HG03108 (cell line): ENCODE data around the gene SLC27A5.

Experiments
- ATAC-seq: cut with Tn5 transposase; IDR thresholded peaks from one replicate; pipeline ENCODE4 v1.9.1; 2021; ENCODE audit warnings: moderate library complexity; ENCODE audit not compliant: unreplicated experiment

The SLC27A5 gene, protein sequence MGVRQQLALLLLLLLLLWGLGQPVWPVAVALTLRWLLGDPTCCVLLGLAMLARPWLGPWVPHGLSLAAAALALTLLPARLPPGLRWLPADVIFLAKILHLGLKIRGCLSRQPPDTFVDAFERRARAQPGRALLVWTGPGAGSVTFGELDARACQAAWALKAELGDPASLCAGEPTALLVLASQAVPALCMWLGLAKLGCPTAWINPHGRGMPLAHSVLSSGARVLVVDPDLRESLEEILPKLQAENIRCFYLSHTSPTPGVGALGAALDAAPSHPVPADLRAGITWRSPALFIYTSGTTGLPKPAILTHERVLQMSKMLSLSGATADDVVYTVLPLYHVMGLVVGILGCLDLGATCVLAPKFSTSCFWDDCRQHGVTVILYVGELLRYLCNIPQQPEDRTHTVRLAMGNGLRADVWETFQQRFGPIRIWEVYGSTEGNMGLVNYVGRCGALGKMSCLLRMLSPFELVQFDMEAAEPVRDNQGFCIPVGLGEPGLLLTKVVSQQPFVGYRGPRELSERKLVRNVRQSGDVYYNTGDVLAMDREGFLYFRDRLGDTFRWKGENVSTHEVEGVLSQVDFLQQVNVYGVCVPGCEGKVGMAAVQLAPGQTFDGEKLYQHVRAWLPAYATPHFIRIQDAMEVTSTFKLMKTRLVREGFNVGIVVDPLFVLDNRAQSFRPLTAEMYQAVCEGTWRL

DNA sequence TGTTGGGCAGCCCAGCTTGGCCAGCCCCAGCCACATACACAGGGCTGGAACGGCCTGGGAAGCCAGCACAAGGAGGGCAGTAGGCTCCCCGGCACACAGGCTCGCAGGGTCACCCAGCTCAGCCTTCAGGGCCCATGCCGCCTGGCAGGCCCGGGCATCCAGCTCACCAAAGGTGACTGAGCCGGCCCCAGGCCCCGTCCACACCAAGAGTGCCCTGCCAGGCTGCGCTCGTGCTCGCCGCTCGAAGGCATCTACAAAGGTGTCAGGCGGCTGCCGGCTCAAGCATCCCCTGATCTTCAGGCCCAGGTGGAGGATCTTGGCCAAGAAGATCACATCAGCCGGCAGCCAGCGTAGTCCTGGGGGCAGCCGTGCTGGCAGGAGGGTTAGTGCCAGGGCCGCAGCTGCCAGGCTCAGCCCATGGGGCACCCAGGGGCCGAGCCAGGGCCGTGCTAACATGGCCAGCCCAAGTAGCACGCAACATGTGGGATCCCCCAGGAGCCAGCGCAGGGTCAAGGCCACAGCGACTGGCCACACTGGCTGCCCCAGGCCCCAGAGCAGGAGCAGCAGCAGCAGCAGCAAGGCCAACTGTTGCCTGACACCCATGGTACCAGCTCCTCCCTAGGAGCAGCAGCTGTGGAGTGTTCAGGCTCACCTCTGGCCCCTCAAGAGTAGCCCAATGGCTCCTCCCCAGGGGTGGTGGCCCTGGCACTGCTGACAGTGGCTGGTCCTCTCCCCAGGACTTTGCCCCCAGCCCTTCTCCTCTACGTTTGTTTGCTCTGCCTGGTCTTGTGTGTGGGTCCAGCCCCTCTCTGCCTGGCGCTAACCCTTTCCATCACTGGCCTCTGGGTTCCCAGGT, at the start of gene SLC27A5:
SLC27A5 (minus strand) TSS at position 640 of the 856 bp plus-strand sequence; CDS start at position 603, 37 bp downstream.
- no peak for ATAC-seq

DNA sequence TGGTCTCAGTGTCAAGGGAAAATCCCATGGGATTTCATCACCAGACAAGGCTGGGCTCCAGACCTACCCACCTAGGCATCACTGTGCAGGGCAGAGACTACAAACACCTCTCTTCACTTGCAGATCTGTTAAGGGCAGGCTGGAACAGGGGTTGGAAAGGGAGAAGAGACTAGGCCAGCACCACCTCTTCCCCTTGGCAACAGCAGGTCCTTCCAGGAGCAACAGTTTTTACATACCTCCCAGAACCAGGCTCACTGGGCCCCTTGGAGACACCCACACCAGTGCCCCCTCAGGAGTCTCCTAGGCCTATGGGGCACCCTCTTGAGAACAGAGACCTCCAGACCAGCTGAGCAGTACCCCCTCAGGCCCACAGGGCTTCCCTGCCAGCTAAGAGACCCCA, 49.1 kb upstream of the SLC27A5 start:
- ATAC-seq: no peak

DNA sequence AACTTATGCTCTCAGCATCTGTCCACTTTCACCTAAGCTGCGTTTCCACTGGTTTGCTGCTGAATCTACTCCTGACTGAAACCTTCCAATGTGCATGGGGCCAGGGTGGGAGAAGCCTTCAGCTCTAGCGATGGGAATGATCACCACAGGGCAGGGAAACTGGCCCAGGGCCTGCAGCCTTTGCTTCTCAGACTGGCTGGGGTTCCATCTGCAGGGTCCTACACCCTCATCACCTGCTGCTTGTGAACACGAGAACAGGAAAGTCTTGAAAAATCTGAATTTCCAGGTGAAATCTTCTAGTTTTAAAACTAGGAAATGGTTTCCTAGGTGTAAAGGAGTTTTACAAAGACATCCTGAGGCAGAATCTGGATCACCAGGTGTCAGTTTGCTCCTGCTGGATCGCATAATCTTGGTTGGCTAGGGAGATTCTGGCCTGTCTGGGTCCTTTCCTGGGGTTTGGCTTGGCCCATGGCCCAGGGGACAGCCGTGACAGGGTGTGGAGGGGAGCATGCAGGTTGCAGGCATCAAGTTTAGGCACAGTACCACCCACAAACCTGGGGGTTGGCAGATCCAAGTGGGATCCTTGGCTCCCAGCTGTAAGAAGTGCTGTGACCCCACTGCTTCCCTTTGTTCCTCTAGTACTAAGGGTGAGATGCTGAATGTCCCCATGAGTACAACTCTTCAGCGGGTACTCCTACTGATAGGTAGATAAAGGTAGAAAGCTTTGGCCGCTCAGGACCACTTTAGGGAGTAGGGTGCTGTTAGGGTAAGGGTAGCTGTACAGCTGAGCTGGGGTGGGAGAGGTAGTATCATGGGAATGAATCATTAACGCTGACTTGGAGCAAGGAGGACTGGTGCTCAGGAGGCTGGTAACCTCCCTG, 48.5 kb upstream of the SLC27A5 start:
- ATAC-seq: no peak

DNA sequence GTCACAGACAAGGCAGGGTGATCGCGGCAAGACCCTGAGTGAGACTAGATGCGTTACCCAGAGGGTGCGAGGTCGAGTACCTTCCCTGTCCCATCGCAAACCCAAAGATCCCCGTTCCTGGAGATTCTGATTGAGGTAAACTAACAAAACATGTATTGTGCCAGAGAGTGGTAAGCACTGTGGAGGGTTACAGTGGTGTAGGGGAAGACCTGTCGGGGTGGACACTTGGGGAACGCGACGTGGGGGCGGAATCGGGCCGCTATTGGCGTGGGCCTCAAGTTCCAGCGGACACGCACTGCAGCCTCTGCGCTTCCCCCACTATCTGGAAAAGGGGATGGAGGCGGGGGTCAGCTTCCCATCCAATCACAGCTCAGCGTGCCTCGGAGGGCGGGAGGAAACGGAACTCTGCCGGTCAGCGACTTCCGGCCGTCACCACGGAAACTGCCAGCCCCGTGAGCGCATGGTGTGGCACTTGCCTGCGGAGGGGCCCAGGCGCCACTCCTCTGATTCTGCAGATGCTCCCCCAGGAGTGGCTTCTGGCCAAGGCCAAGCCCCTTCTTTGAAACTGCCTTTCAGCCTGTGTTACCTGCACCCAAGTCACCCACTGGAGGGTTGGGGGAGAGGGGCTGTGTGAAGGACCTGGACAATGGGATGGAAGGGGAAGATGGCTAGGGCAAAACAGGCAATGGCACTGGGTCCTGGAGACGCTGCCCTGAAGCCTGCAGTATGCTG, 47.6 kb upstream of the SLC27A5 start:
- ATAC-seq: peak; percentile 26

DNA sequence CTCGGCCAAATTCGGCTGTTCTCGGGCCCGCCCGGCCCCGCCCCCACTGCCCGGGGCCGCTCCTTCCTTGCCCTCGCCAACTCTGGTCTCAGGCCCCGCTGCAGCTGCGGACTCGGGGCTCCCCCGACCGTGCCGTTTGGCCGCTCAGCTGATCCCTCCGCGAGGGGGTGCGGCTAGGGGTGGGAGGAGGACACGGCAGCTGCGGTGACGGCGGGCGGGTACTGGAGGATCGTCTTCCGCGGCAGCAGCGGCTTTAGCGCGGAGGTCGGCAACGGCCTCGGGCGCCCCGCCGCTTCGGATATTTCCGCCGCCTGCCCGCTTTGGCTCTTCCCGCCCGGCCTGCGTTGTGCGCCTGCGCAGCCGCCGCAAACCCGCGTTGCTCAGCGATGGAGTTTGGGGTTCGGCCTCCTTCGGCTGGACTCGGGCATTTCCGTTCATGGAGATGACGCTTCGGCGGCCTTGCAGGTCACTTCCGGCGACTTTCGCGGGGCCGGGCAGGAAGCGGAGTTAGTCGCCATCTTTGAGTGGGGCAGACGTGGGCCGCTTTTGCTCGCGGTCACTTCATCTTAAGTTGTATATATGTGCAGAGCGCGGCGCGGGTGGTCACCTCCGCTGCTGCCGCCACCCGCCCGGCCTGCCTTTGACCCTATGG, 47.0 kb upstream of the SLC27A5 start:
- peak; percentile 43 for ATAC-seq

DNA sequence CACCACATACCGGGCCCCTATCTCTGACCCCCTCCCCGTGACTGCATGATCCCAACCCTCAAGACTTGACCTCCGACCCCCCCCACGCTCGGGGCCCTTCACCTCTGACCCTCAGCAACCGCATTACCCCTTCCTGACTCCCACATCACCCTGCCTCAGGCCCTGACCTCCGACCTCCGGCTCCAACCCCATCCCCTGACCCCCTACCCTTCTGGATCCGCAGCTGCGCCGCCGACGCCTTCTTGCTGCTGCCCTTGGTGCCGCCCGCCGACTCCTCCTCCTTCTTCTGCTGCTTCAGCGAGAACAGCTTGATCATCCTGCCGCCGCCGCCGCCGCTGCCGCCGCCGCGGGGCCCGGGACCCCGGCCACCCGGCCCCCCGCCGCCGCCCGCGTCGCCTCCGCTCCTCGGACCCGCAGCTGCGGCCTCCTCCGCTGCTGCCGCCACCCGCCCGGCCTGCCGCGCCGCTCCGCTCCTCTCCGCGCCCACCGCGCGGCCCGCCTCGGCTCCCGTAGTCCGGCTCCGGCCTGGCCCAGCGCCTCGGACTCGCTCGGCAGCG, 46.4 kb upstream of the SLC27A5 start, which contains the start of gene UBE2M:
UBE2M (minus strand) TSS at position 546 of the 557 bp plus-strand sequence; CDS start at position 316, 230 bp downstream.
- no peak for ATAC-seq

DNA sequence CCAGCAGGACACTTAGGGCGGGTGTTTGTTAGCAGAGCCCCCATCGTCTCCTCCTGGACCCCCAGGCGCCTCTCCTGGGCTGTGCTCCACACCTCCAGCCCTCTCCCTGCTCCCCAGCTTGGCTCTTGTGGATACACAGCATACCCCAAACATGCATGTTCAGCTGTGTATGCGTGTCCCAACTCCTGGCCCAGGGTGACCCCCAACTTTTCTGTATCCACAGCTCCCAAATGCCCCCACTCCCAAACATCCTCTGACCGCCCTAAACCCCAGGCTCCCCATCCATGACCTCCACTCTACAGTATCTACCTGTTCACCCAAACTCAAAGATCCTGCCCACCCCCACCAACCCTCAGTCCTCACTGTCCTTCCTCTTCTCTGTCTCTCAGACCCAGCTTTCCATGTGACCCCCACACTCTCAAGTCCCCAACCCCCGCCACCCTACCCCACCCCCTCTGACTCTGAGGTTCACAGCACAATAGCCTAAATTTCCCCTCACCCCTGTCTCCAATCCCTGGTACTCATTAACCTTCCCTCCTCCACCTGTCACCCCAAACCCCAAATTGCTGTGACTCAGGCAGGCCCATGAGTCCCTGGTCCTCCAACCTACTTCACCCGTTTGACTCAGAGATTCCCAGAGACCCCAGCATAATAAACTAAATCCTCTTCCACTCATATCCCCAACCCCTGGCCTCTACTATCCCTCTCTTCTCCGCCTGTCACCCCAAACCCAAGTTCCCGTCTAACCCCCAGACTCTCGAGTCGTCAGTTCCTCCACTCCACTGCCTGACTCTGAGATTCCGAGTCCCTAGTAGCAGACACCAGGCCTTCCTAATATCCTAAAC, 45.7 kb upstream of the SLC27A5 start:
- no peak for ATAC-seq

DNA sequence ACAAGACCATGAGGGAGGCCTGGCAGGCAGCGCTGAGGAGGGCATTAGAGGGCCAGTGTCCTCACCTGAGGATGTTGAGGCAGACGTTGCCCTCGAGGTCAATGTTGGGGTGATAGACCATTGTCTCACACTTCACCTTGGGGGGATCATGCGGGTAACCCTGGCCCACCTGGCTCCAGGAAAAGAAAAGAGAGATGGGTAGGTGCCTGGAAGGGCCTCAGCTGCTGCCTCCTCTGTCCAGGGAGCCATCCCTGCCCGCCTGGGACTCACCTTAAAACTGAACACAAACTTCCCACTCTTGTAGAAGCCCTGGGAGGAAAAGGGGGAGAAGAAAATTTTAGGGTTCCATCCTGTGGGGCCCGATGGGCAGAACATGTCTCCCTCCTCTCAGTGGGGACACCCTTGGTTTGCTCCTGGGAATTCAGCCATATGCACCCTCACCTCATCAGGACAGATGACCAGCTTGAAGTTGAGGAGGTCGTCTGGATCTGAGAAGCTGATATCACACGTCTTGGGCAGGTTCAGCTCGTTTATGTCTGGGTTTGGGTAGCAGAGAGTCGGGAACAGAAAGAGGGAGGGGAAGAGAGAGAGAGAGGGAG, 44.9 kb upstream of the SLC27A5 start:
- ATAC-seq: no peak

DNA sequence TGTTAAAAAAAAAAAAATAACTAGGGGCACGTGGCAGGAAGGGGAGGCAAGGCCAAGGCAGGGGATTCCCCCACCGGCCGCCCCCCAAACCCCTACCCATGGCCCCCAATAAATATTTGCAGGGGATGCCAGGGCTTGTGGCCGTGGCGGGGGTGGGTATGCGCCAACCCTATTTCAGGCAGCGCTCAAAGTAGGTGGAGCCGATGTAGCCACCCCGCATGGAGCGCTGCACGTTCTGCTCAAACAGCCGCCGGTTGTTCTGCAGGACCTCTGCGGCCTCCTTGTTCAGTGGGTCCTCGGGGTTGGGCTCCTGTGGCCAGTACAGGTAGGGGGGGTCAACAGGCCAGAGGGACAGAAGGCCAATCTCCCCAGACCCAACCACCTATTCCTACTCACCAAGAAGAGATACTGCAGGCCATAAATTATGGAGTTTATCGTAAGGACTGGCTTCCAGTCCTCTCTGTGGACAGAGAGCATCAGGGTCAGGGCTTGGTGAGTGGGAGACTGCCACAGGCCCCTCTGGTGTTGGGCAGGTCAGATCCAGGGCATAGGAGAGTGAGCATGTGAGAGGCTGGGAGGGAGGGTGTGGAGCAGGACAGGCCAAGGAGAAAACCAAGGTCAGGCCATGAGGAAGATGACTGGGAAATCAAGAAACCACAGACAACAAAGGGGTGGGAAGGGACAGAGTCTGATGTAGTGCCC, 44.3 kb upstream of the SLC27A5 start:
- no peak for ATAC-seq

DNA sequence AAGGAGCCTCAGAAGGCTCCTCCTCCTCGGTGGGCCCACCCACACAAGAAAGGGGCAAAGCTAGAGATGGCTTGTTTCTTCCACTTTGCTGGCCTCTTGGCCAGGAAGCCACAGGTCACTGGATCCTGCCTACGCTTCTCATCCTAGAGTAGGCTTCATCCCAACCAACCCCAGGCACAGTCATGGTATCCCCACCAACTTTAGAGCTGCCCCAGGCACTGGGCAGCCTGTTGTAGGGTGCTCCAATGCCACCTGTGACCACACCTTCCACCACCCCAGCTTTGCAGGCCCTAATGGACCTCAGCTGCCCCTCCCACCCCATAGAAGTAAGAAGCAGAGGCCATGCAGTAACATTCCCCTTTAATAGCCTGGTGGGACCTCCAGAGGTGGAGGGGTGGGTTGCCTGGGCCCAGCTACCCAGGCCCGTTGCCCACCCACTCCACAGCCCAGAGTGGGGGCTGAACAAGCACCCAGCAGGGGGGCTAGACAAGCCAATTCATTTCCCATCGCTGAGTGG, 43.6 kb upstream of the SLC27A5 start:
- no peak for ATAC-seq

DNA sequence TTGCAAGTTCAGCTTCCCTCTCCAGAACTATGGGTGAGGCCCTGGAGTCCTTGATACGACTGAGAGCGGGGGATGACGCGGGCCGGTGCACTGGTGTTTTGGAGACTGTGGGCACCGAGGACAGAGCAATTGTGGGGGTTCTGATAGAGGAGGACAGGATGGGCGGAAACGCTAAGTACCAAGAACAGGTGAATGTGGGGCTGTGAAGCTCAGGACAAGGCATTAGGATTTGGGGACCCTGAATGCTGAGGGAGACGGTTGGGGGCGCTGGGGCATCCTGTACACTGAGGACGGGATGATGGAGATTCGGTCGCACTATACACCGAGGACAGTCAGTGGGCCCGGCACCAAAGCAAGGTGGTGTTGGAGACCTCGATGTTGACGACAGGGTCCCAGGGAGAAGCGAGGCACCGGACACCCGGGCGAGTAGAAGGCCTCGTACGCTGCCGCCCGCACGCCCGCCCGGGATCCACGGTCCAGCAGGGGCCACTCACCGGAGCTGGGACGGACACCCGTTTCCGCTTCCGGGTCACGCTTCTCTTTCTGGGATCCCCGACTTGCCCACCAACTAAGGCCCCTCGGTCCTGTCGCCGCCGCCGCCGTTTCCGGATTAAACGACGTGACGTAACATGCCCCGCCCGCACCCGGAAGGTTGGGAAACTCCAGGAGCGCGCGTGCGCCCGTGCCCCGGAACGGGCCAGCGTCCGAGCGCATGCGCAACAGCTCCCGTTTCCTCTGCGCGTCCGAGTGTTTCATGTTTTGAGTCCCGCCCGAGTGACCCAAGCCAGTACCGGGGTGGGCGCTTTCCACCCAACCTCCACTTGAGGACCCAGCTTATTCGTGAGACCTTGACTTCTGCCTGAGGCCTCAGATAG, 42.9 kb upstream of the SLC27A5 start, which contains the start of gene CHMP2A:
CHMP2A (minus strand) TSS at position 612 of the 875 bp plus-strand sequence. CDS start 893 bp downstream, outside the sequence.
- peak; percentile 20 for ATAC-seq

DNA sequence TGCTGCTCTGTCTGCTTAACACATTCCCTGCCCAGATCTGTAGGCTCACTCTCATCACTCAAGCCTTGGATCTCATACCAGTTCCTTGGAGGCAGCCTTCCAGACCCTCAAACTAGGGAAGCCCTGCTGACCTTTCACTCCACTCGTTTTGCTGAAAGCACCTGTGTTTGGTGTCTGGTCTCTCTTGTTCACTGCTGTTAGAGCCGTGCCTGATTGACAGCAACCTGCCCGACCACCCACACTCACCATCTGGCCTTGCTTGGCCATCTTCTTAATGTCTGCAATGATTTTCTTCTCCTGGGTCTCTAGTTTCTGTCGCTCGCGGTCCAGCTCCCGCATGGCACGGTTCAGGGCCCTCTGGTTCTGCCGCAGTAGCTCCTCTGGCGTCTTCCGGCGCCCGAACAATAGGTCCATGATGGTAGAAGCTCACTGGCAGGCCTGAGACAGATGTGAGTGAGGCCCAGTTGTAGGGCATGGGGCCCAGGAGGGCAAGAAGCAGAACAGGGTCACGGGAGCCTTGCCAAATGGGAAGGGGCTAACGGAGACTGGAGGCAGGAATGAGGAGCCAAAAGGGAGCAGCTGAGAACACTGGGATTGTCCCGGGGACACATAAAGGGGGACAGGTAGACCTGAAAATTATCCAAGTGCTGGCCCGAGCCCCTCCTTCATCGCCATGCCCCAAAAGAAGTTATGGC, 42.2 kb upstream of the SLC27A5 start:
- no peak for ATAC-seq

DNA sequence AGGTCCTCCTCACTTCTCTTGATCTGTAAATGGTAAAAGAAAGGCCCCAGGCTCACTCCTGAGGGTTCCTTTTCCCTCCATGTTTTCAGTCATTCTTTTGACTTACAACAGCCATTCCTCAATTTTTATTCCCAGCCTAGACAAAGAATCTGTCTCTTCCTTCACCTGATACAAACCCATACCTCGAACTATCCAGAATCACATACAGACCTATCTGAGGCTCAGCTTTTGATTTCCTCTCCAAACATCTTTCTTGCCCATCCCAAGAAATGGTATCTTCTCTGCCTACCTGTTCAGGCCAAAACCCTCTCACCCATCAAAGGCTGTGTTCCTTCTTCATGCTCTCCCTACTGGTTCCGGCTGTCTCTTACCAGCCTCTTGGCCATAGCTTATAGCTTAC, 40.9 kb upstream of the SLC27A5 start:
- ATAC-seq: no peak

DNA sequence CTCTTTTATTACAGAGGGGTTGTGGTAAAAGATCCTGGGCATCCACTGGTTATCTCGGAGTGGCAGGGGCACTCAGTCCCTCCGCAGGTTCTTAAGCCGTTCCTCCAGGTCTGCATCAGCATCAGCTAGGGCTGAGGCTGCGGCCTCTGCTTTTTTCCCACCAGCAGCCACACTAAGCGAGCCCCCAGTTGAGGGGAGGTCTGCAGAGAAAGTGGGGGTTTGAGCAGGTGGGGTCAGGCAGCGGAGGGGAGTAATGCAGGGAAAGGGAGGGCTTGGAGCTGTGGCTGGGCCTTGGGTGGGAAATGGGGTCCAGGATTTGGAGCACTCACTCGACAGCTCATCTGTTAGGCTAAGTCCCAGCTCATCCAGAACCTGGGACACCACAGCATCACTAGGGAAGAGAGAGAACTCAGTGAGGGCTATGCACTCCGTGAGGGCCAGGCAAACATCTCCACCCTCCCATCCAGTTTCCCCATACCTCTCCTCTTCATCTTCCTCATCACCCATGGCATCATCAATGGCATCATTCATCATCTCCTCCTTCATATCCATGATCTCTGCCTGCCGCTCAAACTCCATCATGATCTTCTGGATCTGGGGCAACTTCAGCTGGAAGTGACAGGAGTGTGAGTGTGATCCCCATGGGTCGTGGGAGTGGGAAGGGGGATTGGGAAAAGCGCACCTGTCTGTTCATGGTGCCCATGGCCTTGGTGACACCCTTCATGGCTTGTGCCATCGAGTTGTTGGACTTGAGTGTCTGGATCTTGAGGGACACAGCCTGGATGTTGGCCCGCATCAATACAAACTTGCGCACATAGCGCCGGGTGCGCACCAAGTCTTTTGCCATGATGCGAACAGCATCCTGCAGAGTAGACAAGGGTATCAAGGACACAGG, 40.0 kb upstream of the SLC27A5 start:
- ATAC-seq: no peak
